ENCODE data around the gene STYX.

- TF ChIP-seq SUZ12 (IDR thresholded peaks at IDR 0.05) (no peak), NFRKB (IDR thresholded peaks at IDR 0.05) (no peak), SP1 (IDR thresholded peaks at IDR 0.05) (no peak), FOXM1 (IDR thresholded peaks at IDR 0.05; ENCODE audit: borderline replicate concordance) (no peak), BHLHE40 (IDR thresholded peaks at IDR 0.05; ENCODE audit: borderline replicate concordance) (no peak), PKNOX1 (IDR thresholded peaks at IDR 0.05) (no peak), FOXK2 (IDR thresholded peaks at IDR 0.05) (no peak), ELF4 (IDR thresholded peaks at IDR 0.05) (no peak), TARDBP (IDR thresholded peaks at IDR 0.05) (no peak), LEF1 (IDR thresholded peaks at IDR 0.05; ENCODE audit: borderline replicate concordance) (no peak)
Observed at GRCh38 chr14:52738409-52738808, 8.4 kb downstream of the STYX start.

Data from HEK293T (cell line).